ENCODE data around the gene BTN2A1.

DNA sequence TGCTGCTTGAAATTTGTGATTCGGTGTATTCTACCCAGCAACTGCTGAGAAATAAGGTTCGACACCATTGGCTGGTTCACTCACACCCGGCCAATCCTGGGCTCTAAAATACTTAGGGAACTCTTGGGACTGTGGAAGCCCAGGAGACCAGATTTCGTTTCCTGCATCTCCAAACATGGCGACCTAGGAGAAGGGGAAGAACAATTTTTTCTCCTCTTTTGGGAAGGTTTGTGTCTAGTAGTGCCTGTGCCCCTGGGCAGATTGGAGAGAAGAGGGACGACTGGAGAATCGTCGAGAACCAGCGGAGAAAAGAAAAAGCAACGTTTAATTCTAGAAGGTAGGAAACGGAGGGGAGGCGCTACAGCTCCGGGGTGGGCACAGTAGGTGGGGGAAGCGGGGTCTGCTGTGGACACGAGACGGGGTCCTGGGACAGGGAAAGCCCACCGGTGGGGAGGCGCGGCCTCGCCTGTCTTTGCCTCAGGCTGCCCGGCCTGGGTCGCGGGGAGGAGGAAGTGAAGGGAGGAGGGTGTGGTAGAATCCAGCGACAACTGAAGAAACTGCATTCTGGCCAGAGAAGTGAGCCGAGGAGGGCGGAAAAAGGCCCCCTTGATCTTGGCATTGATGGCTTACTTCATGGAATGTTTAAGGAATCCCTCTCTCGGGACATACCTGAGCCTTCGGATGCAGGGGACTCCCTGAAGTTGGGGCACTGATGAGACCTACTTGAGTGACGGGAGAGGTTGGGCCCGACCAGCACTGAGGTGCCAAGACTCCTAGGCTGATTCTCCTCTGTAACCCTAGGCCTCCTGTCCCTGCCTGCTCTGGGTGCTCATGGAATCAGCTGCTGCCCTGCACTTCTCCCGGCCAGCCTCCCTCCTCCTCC lies at the start of gene BTN2A1:
- TF ChIP-seq, protein P1, sequence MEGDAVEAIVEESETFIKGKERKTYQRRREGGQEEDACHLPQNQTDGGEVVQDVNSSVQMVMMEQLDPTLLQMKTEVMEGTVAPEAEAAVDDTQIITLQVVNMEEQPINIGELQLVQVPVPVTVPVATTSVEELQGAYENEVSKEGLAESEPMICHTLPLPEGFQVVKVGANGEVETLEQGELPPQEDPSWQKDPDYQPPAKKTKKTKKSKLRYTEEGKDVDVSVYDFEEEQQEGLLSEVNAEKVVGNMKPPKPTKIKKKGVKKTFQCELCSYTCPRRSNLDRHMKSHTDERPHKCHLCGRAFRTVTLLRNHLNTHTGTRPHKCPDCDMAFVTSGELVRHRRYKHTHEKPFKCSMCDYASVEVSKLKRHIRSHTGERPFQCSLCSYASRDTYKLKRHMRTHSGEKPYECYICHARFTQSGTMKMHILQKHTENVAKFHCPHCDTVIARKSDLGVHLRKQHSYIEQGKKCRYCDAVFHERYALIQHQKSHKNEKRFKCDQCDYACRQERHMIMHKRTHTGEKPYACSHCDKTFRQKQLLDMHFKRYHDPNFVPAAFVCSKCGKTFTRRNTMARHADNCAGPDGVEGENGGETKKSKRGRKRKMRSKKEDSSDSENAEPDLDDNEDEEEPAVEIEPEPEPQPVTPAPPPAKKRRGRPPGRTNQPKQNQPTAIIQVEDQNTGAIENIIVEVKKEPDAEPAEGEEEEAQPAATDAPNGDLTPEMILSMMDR (IDR thresholded peaks at IDR 0.05) = no peak
- TF ChIP-seq POLR2AphosphoS5 (IDR thresholded peaks at IDR 0.05) = peak; percentile 9 to 72 (median 68)
- TF ChIP-seq POLR2A (IDR thresholded peaks at IDR 0.05) = peak in 1 of 2 donors; percentile 11
- no peak for TF ChIP-seq EP300 (IDR thresholded peaks at IDR 0.05)

Data from sigmoid colon (tissue), 4 donors.